Measurements from ENCODE around the gene B4GALT6.

Gene B4GALT6

DNA sequence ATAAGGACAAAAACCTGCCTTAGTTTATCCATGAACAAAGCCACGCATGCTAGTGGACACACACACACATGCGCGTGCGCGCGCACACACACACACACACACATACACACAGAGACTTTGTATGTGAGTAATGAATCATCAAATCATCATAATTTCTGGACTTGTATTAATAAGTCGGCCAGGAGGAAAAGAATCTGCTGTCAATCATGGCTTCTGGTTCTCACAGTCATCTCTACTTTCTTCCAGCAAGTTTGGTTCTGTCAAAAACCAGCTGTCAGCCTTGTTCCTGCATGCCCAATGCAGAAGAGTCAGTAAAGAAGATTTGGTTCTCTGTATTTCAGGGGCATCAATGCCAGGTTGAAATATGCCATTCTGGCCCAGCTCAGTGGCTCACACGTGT, 93.8 kb downstream of the B4GALT6 start:
- DNase-seq: no peak

DNA sequence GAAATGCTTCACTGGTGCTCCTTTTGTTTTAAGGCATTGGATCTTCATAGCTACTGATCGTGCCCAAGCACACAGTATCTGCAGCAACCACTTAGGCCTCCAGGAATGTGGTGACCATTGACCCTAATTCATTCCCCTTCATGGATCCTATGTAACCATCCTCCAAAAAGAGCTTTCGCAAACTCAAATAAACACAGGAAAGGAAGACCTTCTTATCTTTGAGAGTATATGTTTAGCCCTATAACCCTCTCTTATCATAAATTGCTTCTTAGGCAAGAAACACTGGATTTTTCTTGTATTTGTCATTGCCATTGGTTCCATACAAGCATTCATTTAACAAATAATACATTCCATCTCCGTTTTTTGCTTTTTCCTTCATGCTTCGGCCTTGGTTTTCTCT, 96.9 kb downstream of the B4GALT6 start:
- no peak for DNase-seq

DNA sequence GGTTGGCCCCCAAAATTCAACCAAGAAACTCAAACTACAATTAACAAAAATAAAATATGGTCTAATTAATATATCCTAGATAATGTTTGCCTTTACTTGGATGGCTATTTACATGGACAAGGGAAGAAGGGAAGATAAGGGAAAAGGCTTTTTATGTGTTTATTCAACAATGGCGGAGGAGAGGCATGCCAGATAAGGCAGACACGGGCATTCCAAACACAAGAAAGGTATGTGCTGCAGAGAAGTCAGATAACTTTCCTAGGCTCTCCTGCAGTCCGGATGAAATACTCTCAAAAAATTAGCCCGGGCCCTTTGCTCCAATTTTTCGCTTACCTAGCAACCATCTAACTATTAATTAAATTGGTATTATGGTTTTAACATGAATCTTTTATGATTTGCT, 97.8 kb downstream of the B4GALT6 start:
- DNase-seq: no peak

DNA sequence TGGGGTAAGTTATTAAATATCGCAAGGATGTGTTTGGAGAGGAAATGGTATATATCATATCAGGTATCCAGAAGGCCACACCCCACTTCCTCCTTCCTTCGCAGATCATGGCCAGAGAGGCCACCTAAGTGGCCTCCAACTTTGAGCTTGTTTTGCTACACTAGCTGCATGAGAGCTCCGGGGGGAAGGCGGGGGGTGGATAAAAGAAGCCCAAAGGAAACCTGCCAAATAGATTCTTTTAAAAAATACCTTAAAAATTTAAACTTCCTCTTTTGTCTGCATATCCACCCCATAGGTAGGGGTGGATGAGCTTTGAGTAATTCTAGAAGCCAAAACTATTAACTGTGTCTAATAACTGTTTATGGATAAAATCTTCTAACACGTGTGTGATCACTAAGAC, 98.4 kb downstream of the B4GALT6 start:
- DNase-seq: no peak

DNA sequence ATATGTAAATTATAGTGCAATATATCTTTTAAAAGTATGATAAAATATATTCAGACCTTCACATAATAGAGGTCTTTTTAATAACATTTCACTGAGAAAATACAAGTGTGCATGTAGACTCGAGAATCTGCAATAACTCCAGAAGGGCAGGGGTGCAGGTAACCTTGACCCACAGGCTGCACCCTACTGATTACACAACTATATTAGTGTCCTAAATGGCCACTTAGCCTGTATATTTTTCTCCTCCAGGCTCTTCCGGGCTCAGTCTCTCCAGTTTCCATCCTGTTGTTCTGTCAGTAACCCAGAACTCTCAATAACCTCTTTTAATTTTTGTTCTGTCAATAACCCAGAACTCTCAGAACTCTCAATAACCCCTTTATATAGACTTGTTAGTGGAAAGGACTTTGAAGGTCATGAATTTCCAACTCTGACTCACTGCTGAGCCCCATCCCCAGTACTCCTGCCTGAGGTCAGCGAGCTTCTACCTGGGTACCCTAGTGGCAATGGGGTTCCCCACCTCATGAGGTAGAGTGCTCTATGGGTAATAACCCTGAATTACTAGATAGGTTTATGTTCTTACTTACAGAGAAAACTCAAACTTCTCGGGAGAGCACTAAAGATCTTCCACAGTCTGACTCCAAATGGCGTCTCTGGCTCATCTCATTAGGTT, 101.1 kb downstream of the B4GALT6 start:
- no peak for DNase-seq

DNA sequence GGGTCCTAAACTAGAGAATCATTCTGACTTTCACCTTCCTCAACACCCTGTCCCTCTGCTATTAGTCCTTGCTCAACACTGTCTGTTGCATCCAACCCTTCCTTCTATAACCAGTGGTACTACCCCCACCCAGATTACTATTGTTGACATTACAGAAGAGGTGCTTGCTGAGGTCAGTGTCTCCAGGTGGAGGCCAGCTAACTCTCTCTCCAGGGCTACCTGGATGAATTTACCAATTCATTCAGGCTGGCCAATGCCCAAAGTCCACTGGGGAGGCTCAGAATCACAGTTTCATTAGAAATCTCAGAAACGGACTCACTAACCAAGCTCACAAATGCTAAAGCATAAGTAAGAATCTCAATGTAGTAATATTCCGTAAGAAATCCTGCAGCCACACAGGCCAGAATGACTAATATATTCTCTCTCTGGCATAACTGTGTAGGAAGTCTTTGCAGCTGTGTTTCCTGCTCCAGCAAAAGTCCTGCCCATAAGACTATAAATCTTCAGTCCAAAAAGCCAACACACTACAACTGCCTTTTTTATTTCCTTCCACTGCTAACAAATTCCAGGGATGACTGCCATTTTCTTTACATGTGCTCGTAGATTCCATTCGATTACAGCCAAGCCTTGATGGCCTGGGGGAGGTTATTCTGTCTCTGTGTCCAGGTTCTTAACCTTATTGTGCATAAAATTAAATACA, 102.7 kb downstream of the B4GALT6 start:
- DNase-seq: no peak

DNA sequence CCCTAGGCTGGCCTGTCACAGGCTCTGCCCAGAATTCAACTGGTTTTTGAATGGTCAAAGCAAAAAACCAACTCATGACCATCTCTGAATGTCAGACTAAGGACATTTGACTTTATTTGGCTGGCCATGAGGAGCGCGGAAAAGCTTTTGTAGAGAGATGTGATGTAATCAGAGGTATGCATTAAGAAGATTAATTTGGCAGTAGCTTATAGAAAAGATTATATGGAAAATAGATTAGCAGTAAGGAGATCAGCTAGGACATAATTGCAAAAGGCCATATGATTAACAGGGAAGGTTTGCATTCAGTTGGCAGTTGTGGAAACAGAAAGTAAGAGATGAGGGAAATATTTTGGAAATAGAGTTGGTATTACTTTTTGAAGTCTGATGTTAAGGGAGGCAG, 105.0 kb downstream of the B4GALT6 start:
- no peak for DNase-seq

DNA sequence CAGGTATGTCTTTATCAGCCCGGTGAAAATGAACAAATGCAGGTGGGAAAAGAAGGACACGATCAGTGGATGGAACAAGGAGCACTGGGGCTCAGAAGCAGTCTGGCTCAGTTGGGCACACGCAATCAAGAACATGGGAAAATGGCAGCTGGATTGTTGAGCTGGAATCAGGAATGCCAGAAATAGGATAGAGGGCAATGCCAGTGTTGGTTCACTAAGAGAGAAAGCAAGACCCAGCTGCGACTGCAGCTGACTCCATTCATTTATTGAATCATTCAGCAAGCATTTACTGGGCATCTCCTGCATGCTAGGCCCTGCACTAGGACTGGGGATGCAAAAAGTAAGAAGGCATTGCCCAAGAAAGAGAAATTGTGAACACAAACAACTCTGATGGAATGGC, 106.3 kb downstream of the B4GALT6 start:
- DNase-seq: no peak

DNA sequence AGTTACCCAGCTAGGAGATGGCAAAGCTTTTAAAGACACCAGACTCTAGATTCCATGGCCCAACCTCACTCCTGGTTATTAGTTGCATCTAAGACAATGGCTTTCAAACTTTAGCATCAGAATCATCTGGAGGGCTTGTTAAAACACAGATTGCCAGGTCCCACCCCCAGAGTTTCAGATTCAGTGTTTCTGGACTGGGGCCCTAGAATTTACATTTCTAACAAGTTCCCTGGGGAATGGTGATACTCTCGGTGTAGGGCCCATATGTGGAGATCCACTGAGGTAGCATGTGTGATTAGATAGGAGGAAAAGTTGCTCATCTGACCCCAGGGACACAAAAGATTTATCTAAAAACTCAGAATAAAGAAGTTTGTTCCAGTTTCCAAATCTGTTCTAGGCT, 107.2 kb downstream of the B4GALT6 start:
- DNase-seq: no peak

DNA sequence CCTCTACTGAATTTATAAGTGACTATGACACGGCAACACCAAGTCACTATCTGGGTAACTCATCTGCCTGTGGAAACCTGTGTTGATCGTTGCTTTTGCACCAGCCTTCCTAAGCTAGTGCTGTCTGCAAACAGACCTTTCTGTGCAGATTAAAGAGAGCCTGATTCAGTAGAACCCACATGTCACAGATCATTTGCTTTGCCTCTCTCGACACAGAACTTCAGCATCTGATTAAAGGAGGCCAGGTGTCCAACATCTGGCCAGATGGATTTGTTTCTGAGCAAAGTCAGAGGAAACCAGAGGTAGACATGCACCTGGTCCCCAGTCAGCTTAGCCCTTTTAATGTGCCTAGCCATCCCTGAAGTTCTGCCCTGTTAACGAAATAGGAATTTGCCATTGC, 107.7 kb downstream of the B4GALT6 start:
- no peak for DNase-seq

DNA sequence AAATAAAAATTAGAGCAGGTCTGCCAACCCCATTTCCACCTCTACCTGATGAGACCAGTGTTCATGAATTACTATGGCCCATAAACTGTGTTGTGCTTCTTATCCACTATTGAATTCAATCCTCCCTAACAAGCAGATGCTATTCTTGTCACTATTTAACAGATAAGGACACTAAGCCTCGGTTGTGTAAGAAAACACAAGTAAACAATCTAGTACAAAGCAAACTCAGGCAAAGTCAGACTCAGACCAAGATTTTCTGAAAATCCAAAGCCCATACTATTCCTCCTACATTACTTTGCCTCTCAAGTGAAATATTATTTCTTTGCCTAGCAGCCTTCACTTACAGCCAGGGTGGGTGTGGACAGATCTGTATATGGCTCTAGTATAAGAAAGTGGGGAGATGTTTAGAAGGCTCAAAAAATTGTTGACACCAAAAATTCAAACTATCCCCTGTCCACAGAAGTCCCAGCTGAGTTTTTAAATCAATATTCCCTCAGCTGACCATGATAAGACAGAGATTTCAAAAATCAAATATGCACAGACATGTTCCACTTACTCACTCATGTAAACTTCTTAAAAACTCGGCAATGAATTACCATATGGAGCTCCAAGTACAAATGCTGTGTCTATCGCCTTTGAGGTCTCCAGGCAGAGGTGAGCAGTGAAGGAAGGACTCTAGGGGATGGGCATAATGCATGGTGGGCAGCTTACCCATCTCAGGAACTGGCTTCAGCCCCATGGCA, 108.7 kb downstream of the B4GALT6 start:
- DNase-seq: no peak

DNA sequence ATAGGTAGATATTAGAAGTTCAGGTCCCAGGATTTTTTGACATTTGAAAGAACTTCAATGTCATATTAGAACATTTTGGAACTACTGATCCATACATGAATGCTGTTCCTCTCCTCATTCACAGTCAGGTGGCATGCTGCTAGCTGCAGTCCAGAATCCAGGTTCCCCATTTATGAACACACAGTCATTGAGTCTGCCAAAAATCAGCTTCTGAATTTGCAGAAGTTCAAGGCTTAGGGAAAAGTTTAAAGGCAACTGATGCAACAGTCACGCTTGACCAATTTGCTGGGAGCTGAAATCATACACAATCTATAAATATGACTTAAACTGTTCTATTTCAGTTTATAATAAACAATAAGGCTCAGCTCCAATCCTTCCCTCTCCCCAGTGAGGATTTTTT, 110.0 kb downstream of the B4GALT6 start:
- no peak for DNase-seq
